ENCODE measurements around the gene KCNK18. TPM values are rescaled to one million over a fixed set of nuclear protein-coding genes. Genes with fewer than 3 reads are reported as not detected.
A peak's percentile ranks its signal among the peaks of the same experiment; 100 is the strongest.

The KCNK18 gene
- total RNA-seq, 1 donor from 2014 or later: not detected

GRCh38 chr10:117164592-117165537 is 32.4 kb upstream of the KCNK18 start:
- no peak for TF ChIP-seq CTCF (conservative IDR thresholded peaks at IDR 0.05)
- Mint-ChIP-seq H3K27ac (no peak overlapping the region), H3K27me3 (peaks cover 96% of the 10 kb centered on the region), H3K36me3 (peaks cover 4% of the 10 kb centered on the region), H3K4me1 (ENCODE audit: unreplicated experiment) (peaks cover 15% of the 10 kb centered on the region), H3K4me3 (peak overlapping the region; percentile 44), H3K9me3 (no peaks in the 10 kb centered on the region)
- no peak for DNase-seq (ENCODE audit: extremely low spot score, unreplicated experiment)

- TF ChIP-seq CTCF (conservative IDR thresholded peaks at IDR 0.05): peak; percentile 78
- H3K9me3 Mint-ChIP-seq: no peaks in the 10 kb centered on the region
- H3K27ac Mint-ChIP-seq: no peak overlapping the region
- H3K36me3 Mint-ChIP-seq: peaks cover 4% of the 10 kb centered on the region
- DNase-seq (ENCODE audit: extremely low spot score, unreplicated experiment): peak; percentile 79
- H3K4me1 Mint-ChIP-seq (ENCODE audit: unreplicated experiment): peaks cover 15% of the 10 kb centered on the region
- H3K4me3 Mint-ChIP-seq: peak overlapping the region; percentile 44
- peaks cover 96% of the 10 kb centered on the region for H3K27me3 Mint-ChIP-seq
These were observed 31.5 kb upstream of the KCNK18 start for GRCh38 chr10:117165538-117166417.

- Mint-ChIP-seq H3K4me1 (ENCODE audit: unreplicated experiment) (peaks cover 15% of the 10 kb centered on the region), H3K27ac (no peak overlapping the region), H3K9me3 (no peaks in the 10 kb centered on the region), H3K4me3 (peak overlapping the region; percentile 59), H3K27me3 (peaks cover 96% of the 10 kb centered on the region), H3K36me3 (peaks cover 4% of the 10 kb centered on the region)
- no peak for DNase-seq (ENCODE audit: extremely low spot score, unreplicated experiment)
- no peak for TF ChIP-seq CTCF (conservative IDR thresholded peaks at IDR 0.05)
These were observed 30.6 kb upstream of the KCNK18 start for GRCh38 chr10:117166418-117167345.

GRCh38 chr10:117167346-117167788 is 29.9 kb upstream of the KCNK18 start:
- Mint-ChIP-seq H3K27me3 (peaks cover 96% of the 10 kb centered on the region), H3K4me3 (peak overlapping the region; percentile 59), H3K4me1 (ENCODE audit: unreplicated experiment) (peaks cover 12% of the 10 kb centered on the region), H3K36me3 (peaks cover 4% of the 10 kb centered on the region), H3K9me3 (no peaks in the 10 kb centered on the region), H3K27ac (no peak overlapping the region)
- TF ChIP-seq CTCF (conservative IDR thresholded peaks at IDR 0.05): no peak
- no peak for DNase-seq (ENCODE audit: extremely low spot score, unreplicated experiment)
